HG03432 (cell line): ENCODE measurements around the gene SPSB2.

Experiments used
- ATAC-seq: cut with Tn5 transposase; IDR thresholded peaks from one replicate; pipeline ENCODE4 v1.9.1; 2021; ENCODE audit warnings: mild to moderate bottlenecking, moderate library complexity; ENCODE audit not compliant: unreplicated experiment

The SPSB2 gene

DNA sequence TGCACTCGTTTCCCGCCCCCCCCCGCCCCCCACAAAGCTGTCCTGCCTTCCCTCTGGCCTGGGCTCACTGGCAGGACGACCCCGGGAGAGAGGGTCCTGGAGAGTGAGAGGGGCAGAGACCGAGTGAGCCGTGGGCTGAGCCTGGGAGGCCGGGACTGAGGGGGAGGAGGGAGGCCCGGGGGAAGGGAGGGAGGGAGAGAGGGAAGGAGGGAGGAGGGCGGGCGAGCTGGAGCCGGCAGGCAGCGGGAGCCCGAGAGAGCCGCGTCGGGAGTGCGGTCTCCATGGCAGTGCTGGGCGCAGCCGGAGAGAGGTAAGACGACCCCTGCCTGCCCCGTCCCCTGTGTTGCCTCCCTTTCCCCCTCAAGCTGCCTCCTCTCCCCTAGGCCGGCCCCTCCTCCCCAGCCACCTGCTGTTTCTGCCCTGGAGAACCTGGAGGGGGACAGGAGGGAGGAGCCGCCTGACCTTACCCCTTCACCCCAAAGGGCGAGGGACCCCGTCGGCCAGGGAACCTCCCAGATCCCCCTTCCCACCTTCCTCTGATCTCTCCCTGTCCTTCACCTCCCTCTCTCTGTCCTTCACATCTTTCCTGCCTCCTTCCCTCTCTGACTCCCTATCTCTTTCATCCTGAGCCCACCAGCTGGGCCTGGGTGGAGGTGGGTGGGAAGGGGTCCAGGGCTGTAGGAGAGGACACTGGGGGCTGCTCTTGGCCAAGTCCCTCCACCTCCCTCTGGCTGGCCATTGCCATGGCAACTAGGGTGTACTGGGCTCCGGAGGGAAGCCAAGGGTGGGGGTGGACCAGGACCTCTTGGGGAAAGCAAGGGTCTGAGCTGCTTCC is 51.3 kb downstream of the SPSB2 start, which contains the start of gene GPR162:
Gene GPR162, plus strand, starts transcription at position 231 of the 835 bp plus-strand sequence. CDS start 2,078 bp downstream, outside the sequence.
- ATAC-seq: no peak
